Upper lobe of left lung (tissue), 4 donors: ENCODE measurements around the gene FGF10.

Experiments used
- CTCF ChIP-seq, 6 experiments: fragments of 450-650 bp in 4 of 6; fragments of 200-600 bp in 2 of 6; sonication (generic) in 2 of 6; IDR thresholded peaks; one replicate each; pipeline ENCODE4 v1.5.1; 2016 to 2019; ENCODE audit warnings: antibody characterized with exemption in 6 of 6
- POLR2A ChIP-seq, 4 donors: fragments of 450-650 bp; IDR thresholded peaks; one replicate each; pipeline ENCODE4 v1.5.1; 2016 to 2017; ENCODE audit warnings: antibody characterized with exemption in 4 of 4, mild to moderate bottlenecking in 2 of 4
- POLR2AphosphoS5 ChIP-seq, 2 donors: sonication (generic); formaldehyde crosslinking; IDR thresholded peaks; one replicate each; pipeline ENCODE4 v1.5.1; 2017; ENCODE audit warnings: antibody characterized with exemption in 2 of 2

GRCh38 chr5:44275329-44275728 is 113.9 kb downstream of the FGF10 start:
- TF ChIP-seq CTCF (IDR thresholded peaks at IDR 0.05) (no peak), POLR2A (IDR thresholded peaks at IDR 0.05) (no peak), POLR2AphosphoS5 (IDR thresholded peaks at IDR 0.05) (no peak)
